GM18517 (cell line): ENCODE measurements around the gene KRTAP5-9.
"Not testable (repeated sequence)": the region's sequence is repeated elsewhere in the genome, so short reads cannot be mapped to it uniquely, and the experiment has no call there.

Source experiments
- ATAC-seq: cut with Tn5 transposase; IDR thresholded peaks from one replicate; pipeline ENCODE4 v1.9.1; 2021; ENCODE audit warnings: mild to moderate bottlenecking, moderate library complexity; ENCODE audit not compliant: unreplicated experiment

KRTAP5-9 gene

GRCh38 chr11:71557257-71557656 is 9.0 kb downstream of the KRTAP5-9 start:
- ATAC-seq, result no peak

GRCh38 chr11:71558996-71559395 is 10.8 kb downstream of the KRTAP5-9 start:
- ATAC-seq, result no peak

- ATAC-seq, result no peak
Measured at GRCh38 chr11:71562120-71562519, 13.9 kb downstream of the KRTAP5-9 start.

- no peak for ATAC-seq
Measured at GRCh38 chr11:71563406-71563805, 15.2 kb downstream of the KRTAP5-9 start.

- ATAC-seq, result no peak
Measured at GRCh38 chr11:71564430-71564829, 16.2 kb downstream of the KRTAP5-9 start.

- ATAC-seq, result no peak
Measured at GRCh38 chr11:71565263-71565662, 17.0 kb downstream of the KRTAP5-9 start, which contains the start of gene KRTAP5-10. Gene KRTAP5-10 (plus strand): TSS chr11:71565563. CDS start chr11:71565588, 25 bp downstream.

GRCh38 chr11:71566081-71566620 is 17.9 kb downstream of the KRTAP5-9 start:
- no peak for ATAC-seq

- ATAC-seq, result not testable (repeated sequence)
Measured at GRCh38 chr11:71566626-71567599, 18.7 kb downstream of the KRTAP5-9 start.

- ATAC-seq, result not testable (repeated sequence)
Measured at GRCh38 chr11:71567633-71568032, 19.4 kb downstream of the KRTAP5-9 start.

- ATAC-seq, result no peak
Measured at GRCh38 chr11:71568704-71569349, 20.6 kb downstream of the KRTAP5-9 start.

- not testable (repeated sequence) for ATAC-seq
Measured at GRCh38 chr11:71571101-71571850, 23.1 kb downstream of the KRTAP5-9 start.

GRCh38 chr11:71572811-71573210 is 24.6 kb downstream of the KRTAP5-9 start:
- no peak for ATAC-seq

GRCh38 chr11:71574418-71574817 is 26.2 kb downstream of the KRTAP5-9 start:
- ATAC-seq, result no peak

- no peak for ATAC-seq
Measured at GRCh38 chr11:71575723-71576424, 27.7 kb downstream of the KRTAP5-9 start.

GRCh38 chr11:71576688-71577465 is 28.7 kb downstream of the KRTAP5-9 start:
- ATAC-seq, result not testable (repeated sequence)

GRCh38 chr11:71577469-71578004 is 29.3 kb downstream of the KRTAP5-9 start:
- no peak for ATAC-seq

- ATAC-seq, result not testable (repeated sequence)
Measured at GRCh38 chr11:71579513-71579912, 31.3 kb downstream of the KRTAP5-9 start.

- no peak for ATAC-seq
Measured at GRCh38 chr11:71580057-71581003, 32.1 kb downstream of the KRTAP5-9 start.
